Measurements from ENCODE around the gene TRPV4.

- TF ChIP-seq POLR2AphosphoS5 (IDR thresholded peaks at IDR 0.05; ENCODE audit: borderline replicate concordance, low read depth, low read length) (no peak), EZH2 (IDR thresholded peaks at IDR 0.05) (no peak)
These were observed 94.1 kb downstream of the TRPV4 start for GRCh38 chr12:109738878-109739665.

All from SK-N-MC (cell line).